Lower leg skin (tissue), 4 donors: Measurements from ENCODE around the gene UGT1A9. TPM values are rescaled to one million over a fixed set of nuclear protein-coding genes. Genes with fewer than 3 reads are reported as not detected.

Experiments used
- DNase-seq, 2 donors: peaks; one replicate each; pipeline ENCODE4 v3.0.0-alpha.2; 2019; ENCODE audit warnings: low spot score in 2 of 2
- H3K4me3 ChIP-seq: fragments of 200-600 bp; sonication (generic); 2 replicates; pipeline ENCODE4 v1.5.1; 2017; ENCODE audit warnings: mild to moderate bottlenecking, low read depth; ENCODE audit not compliant: poor library complexity, severe bottlenecking
- CTCF ChIP-seq, 3 donors: fragments of 450-650 bp; IDR thresholded peaks; one replicate each; pipeline ENCODE4 v1.5.1; 2016; ENCODE audit warnings: antibody characterized with exemption in 3 of 3, mild to moderate bottlenecking in 3 of 3, moderate library complexity in 2 of 3
- POLR2A ChIP-seq, 2 donors: fragments of 450-650 bp; IDR thresholded peaks; one replicate each; pipeline ENCODE4 v1.6.1; 2016 to 2017; ENCODE audit warnings: antibody characterized with exemption in 2 of 2, mild to moderate bottlenecking in 1 of 2, moderate library complexity in 1 of 2
- WGBS, 2 donors: methylation state at CpG; one replicate each; pipeline ENCODE4 v1.1.5; 2018; 5-methylcytosine and 5-hydroxymethylcytosine counted together
- intact Hi-C: fragments of 100-400 bp; cut with DNase I; formaldehyde crosslinking; loops from one replicate; pipeline ENCODE4 v1.15.0; 2023; ENCODE audit warnings: low total_unique reads
- total RNA-seq, 4 donors: library from RNA; depleted of rRNA; stranded (reverse); fragments of >200 nt; gene quantifications; one replicate each; pipeline ENCODE4 v1.1.0, GENCODE V29; 2016

UGT1A9 gene
- total RNA-seq, 4 donors from 2014 or later: not detected

- intact Hi-C loops: no loop called here
- 89% methylated on average over 16 of the region's 16 CpGs for WGBS, 2 donors
- no peak for DNase-seq
- TF ChIP-seq POLR2A (IDR thresholded peaks at IDR 0.05): no peak
- TF ChIP-seq CTCF (IDR thresholded peaks at IDR 0.05): no peak
- no peak overlapping the region for H3K4me3 ChIP-seq
Observed at GRCh38 chr2:233772153-233772552, 100.5 kb downstream of the UGT1A9 start.

GRCh38 chr2:233772583-233772982, 100.9 kb downstream of the UGT1A9 start:
- intact Hi-C loops: no loop called here
- 66 to 69% methylated on average over 5 of the region's 5 CpGs for WGBS, 2 donors
- no peak for TF ChIP-seq CTCF (IDR thresholded peaks at IDR 0.05)
- TF ChIP-seq POLR2A (IDR thresholded peaks at IDR 0.05): no peak
- no peak for DNase-seq
- H3K4me3 ChIP-seq: no peak overlapping the region

- no peak for DNase-seq
- 90 to 92% methylated on average over 5 of the region's 5 CpGs for WGBS, 2 donors
- no peak for TF ChIP-seq POLR2A (IDR thresholded peaks at IDR 0.05)
- TF ChIP-seq CTCF (IDR thresholded peaks at IDR 0.05): no peak
- H3K4me3 ChIP-seq: no peak overlapping the region
- intact Hi-C loops: no loop called here
Observed at GRCh38 chr2:233773854-233774253, 102.2 kb downstream of the UGT1A9 start.

GRCh38 chr2:233775414-233775813, 103.7 kb downstream of the UGT1A9 start:
- TF ChIP-seq POLR2A (IDR thresholded peaks at IDR 0.05) (no peak), CTCF (IDR thresholded peaks at IDR 0.05) (no peak)
- H3K4me3 ChIP-seq: no peak overlapping the region
- intact Hi-C loops: no loop called here
- 87 to 93% methylated on average over 6 of the region's 6 CpGs for WGBS, 2 donors
- no peak for DNase-seq

- no peak for TF ChIP-seq CTCF (IDR thresholded peaks at IDR 0.05)
- TF ChIP-seq POLR2A (IDR thresholded peaks at IDR 0.05): no peak
- 88 to 95% methylated on average over 2 of the region's 2 CpGs for WGBS, 2 donors
- no peak for DNase-seq
- intact Hi-C loops: no loop called here
- H3K4me3 ChIP-seq: no peak within 1 kb of the TSS
Observed at GRCh38 chr2:233778030-233778429, 106.3 kb downstream of the UGT1A9 start, which contains the start of gene MROH2A. Gene MROH2A (plus strand): TSS chr2:233778330. CDS start chr2:233779359, 1,029 bp downstream.

GRCh38 chr2:233779722-233780121, 108.0 kb downstream of the UGT1A9 start:
- no peak overlapping the region for H3K4me3 ChIP-seq
- DNase-seq: no peak
- no peak for TF ChIP-seq CTCF (IDR thresholded peaks at IDR 0.05)
- TF ChIP-seq POLR2A (IDR thresholded peaks at IDR 0.05): no peak
- 84 to 89% methylated on average over 4 of the region's 4 CpGs for WGBS, 2 donors
- intact Hi-C loops: loop anchor here (10.0 kb wide), 1 partner anchor 1525 kb away; no protein-coding TSS in a partner anchor
